ENCODE measurements around the gene KLHL3. TPM values are rescaled to one million over a fixed set of nuclear protein-coding genes. Genes with fewer than 3 reads are reported as not detected.

Gene KLHL3
- total RNA-seq, 4 donors from 2014 or later: 0.46 to 4.6 (median 1.7) TPM

DNA sequence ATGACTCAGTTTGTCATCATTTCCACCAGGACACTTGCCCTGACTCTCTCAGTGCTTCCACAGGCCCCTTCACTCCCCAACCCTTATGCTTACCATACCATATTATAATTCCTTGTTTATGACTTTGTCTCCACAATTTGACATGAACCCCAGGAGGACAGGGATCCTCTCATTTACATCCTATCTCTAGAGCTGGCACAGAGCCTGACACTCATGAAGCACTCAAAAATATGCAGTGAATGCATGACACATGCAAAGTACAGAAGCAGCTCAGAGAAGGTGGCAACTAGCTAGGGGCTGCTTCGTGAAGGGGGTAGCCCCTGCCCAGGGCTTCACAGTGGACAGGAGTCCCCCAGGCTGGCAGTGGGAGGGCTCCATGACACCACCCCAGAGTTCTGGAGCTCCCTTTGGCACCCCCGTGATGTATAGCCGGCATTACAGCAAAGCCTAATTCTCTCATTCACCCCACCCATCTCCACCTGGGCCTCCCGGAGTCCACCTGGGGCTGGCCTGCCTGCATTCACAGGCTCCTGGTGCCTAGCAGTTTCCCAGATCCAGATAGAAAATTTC, 124.8 kb downstream of the KLHL3 start:
- intact Hi-C loops (cut with DNase I; ENCODE audit: low total_unique reads): no loop called here
- in situ Hi-C loops (cut with MboI; ENCODE audit: low sequenced_read_pairs in 4 of 4): no loop called here
- no peaks in the 10 kb centered on the region for H3K36me3 ChIP-seq
- DNase-seq: no peak
- H3K4me1 ChIP-seq: no peaks in the 10 kb centered on the region
- no peaks in the 10 kb centered on the region for H3K27me3 ChIP-seq
- TF ChIP-seq POLR2A (IDR thresholded peaks at IDR 0.05): no peak
- TF ChIP-seq, protein P1, sequence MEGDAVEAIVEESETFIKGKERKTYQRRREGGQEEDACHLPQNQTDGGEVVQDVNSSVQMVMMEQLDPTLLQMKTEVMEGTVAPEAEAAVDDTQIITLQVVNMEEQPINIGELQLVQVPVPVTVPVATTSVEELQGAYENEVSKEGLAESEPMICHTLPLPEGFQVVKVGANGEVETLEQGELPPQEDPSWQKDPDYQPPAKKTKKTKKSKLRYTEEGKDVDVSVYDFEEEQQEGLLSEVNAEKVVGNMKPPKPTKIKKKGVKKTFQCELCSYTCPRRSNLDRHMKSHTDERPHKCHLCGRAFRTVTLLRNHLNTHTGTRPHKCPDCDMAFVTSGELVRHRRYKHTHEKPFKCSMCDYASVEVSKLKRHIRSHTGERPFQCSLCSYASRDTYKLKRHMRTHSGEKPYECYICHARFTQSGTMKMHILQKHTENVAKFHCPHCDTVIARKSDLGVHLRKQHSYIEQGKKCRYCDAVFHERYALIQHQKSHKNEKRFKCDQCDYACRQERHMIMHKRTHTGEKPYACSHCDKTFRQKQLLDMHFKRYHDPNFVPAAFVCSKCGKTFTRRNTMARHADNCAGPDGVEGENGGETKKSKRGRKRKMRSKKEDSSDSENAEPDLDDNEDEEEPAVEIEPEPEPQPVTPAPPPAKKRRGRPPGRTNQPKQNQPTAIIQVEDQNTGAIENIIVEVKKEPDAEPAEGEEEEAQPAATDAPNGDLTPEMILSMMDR (IDR thresholded peaks at IDR 0.05 in 4 of 5, conservative IDR thresholded peaks at IDR 0.05 in 1 of 5): no peak
- H3K27ac ChIP-seq: no peak overlapping the region
- H3K4me3 ChIP-seq: no peak overlapping the region
- no peak for ATAC-seq
- H3K9me3 ChIP-seq: no peaks in the 10 kb centered on the region

DNA sequence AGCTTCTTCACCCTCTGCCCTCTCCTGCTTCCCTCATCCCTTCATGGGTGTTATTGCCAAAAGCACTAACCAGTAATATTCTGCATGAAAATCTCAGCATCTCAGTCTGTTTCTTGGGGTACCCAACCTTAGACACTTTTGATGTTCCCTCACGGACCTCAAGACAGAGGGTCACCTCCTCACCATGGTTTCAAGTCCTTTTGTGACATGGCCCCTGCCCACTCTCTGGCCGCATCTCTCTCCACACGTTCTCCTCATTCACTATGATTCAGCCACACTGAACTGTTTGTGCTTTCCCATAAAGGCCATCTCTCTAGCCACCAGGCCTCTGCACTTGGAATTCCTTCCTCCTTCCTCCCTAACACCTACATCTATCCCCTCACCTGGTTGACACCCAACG, 125.3 kb downstream of the KLHL3 start:
- no peak for TF ChIP-seq POLR2A (IDR thresholded peaks at IDR 0.05)
- TF ChIP-seq, protein P1 (IDR thresholded peaks at IDR 0.05 in 4 of 5, conservative IDR thresholded peaks at IDR 0.05 in 1 of 5): no peak
- Histone ChIP-seq H3K4me3 (no peak overlapping the region), H3K4me1 (no peaks in the 10 kb centered on the region), H3K9me3 (no peaks in the 10 kb centered on the region), H3K27me3 (no peaks in the 10 kb centered on the region), H3K27ac (no peak overlapping the region), H3K36me3 (no peaks in the 10 kb centered on the region)
- DNase-seq (no peak), ATAC-seq (no peak)
- intact Hi-C loops (cut with DNase I; ENCODE audit: low total_unique reads) (no loop called here), in situ Hi-C loops (cut with MboI; ENCODE audit: low sequenced_read_pairs in 4 of 4) (no loop called here)

DNA sequence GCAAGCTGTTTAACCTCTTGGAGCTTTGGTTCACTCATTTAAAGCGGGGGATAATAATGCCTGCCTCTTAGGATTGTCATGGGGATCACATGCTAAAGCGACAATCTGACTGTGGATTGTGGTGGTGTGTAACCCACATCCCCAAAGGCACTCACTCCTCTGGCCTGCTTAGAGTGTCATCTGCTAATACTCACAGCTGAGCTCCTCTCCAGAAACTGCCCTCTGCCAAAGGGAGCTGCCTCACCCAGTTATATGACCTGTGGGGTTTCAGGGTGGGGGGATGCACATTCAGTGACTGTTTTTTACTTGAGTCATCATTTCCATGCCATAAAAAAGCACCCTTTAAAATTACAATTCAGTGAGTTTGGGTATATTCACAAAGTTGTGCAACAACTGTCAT, 126.8 kb downstream of the KLHL3 start:
- no peak overlapping the region for H3K27ac ChIP-seq
- no peaks in the 10 kb centered on the region for H3K27me3 ChIP-seq
- DNase-seq: no peak
- H3K36me3 ChIP-seq: no peaks in the 10 kb centered on the region
- no peak overlapping the region for H3K4me3 ChIP-seq
- in situ Hi-C loops (cut with MboI; ENCODE audit: low sequenced_read_pairs in 4 of 4) (no loop called here), intact Hi-C loops (cut with DNase I; ENCODE audit: low total_unique reads) (no loop called here)
- TF ChIP-seq, protein P1 (IDR thresholded peaks at IDR 0.05 in 4 of 5, conservative IDR thresholded peaks at IDR 0.05 in 1 of 5): no peak
- TF ChIP-seq POLR2A (IDR thresholded peaks at IDR 0.05): no peak
- no peak for ATAC-seq
- H3K4me1 ChIP-seq: no peaks in the 10 kb centered on the region
- H3K9me3 ChIP-seq: no peaks in the 10 kb centered on the region

DNA sequence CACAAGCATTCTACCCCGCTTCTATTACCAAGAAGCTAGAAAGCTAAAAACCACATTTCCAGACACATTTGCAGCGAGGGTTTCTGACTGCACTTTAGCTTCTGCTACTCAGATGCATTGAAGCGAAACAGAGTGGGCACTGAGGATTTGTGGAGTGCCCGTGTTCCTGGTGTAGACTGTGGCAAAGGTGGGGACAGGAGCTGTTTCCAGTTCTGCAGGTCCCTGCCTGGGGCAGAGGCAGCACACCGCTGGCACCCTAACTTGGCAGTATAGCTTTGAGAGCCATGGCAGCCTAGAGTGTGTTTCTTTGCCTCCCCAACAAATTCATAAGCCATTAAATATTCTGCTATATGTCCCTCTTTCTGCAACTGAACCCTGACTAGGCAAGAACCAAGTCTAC, 128.1 kb downstream of the KLHL3 start:
- Histone ChIP-seq H3K27ac (no peak overlapping the region), H3K9me3 (no peaks in the 10 kb centered on the region), H3K4me1 (no peaks in the 10 kb centered on the region), H3K36me3 (no peaks in the 10 kb centered on the region), H3K4me3 (no peak overlapping the region), H3K27me3 (no peaks in the 10 kb centered on the region)
- intact Hi-C loops (cut with DNase I; ENCODE audit: low total_unique reads): no loop called here
- ATAC-seq: no peak
- DNase-seq: no peak
- TF ChIP-seq POLR2A (IDR thresholded peaks at IDR 0.05): no peak
- TF ChIP-seq, protein P1 (IDR thresholded peaks at IDR 0.05 in 4 of 5, conservative IDR thresholded peaks at IDR 0.05 in 1 of 5): no peak
- in situ Hi-C loops (cut with MboI; ENCODE audit: low sequenced_read_pairs in 4 of 4): no loop called here

GRCh38 chr5:137606401-137606800, 129.5 kb downstream of the KLHL3 start:
- Histone ChIP-seq H3K27ac (no peak overlapping the region), H3K27me3 (no peaks in the 10 kb centered on the region), H3K9me3 (no peaks in the 10 kb centered on the region), H3K4me1 (no peaks in the 10 kb centered on the region), H3K36me3 (no peaks in the 10 kb centered on the region), H3K4me3 (no peak overlapping the region)
- TF ChIP-seq, protein P1 (IDR thresholded peaks at IDR 0.05 in 4 of 5, conservative IDR thresholded peaks at IDR 0.05 in 1 of 5): no peak
- ATAC-seq (no peak), DNase-seq (no peak)
- in situ Hi-C loops (cut with MboI; ENCODE audit: low sequenced_read_pairs in 4 of 4): no loop called here
- intact Hi-C loops (cut with DNase I; ENCODE audit: low total_unique reads): no loop called here
